ENCODE data around the gene ZCCHC24. TPM values are rescaled to one million over a fixed set of nuclear protein-coding genes. Genes with fewer than 3 reads are reported as not detected.
A peak's percentile ranks its signal among the peaks of the same experiment; 100 is the strongest.

The ZCCHC24 gene
- total and polyA plus RNA-seq, 2 donors from 2014 or later: 8.4 to 21.3 TPM

DNA sequence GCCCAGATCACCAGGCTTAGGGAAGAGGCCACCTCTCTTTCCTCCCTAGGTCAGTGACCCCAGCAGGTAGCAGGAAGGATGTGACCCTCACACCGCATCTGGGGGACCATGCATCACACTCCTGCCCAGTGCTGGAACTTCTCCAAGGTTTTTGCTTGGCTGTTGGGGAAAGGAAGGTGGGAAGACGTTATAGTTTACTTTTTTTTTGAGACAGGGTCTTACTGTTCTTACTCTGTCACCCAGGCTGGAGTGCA is 8.6 kb downstream of the ZCCHC24 start:
- no peak overlapping the region for H3K27ac ChIP-seq (ENCODE audit: low read depth in 2 of 2, low read length in 2 of 2)
- H3K4me3 ChIP-seq (ENCODE audit: low read length in 3 of 3): no peak overlapping the region
- TF ChIP-seq, protein P1, sequence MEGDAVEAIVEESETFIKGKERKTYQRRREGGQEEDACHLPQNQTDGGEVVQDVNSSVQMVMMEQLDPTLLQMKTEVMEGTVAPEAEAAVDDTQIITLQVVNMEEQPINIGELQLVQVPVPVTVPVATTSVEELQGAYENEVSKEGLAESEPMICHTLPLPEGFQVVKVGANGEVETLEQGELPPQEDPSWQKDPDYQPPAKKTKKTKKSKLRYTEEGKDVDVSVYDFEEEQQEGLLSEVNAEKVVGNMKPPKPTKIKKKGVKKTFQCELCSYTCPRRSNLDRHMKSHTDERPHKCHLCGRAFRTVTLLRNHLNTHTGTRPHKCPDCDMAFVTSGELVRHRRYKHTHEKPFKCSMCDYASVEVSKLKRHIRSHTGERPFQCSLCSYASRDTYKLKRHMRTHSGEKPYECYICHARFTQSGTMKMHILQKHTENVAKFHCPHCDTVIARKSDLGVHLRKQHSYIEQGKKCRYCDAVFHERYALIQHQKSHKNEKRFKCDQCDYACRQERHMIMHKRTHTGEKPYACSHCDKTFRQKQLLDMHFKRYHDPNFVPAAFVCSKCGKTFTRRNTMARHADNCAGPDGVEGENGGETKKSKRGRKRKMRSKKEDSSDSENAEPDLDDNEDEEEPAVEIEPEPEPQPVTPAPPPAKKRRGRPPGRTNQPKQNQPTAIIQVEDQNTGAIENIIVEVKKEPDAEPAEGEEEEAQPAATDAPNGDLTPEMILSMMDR (IDR thresholded peaks at IDR 0.05; ENCODE audit: borderline replicate concordance, extremely low read depth, insufficient read depth): no peak
- DNase-seq (no peak), FAIRE-seq (no peak)
- intact Hi-C loops (cut with DNase I): no loop called here
- no peaks in the 10 kb centered on the region for H3K27me3 ChIP-seq (ENCODE audit: control insufficient read depth, insufficient read depth, low read length)
- no peaks in the 10 kb centered on the region for H3K9me3 ChIP-seq (ENCODE audit: control insufficient read depth in 2 of 3, insufficient read depth in 1 of 3, low read length in 3 of 3)
- peaks cover 0 to 25% (median 0%) of the 10 kb centered on the region in 3 donors for H3K4me1 ChIP-seq (ENCODE audit: control insufficient read depth in 2 of 3, insufficient read depth in 2 of 3, low read depth in 1 of 3, low read length in 3 of 3)
- no peaks in the 10 kb centered on the region for H3K36me3 ChIP-seq (ENCODE audit: control insufficient read depth in 2 of 3, insufficient read depth in 3 of 3, low read length in 3 of 3)
- H3K9ac ChIP-seq (ENCODE audit: low read length in 3 of 3): no peak overlapping the region

DNA sequence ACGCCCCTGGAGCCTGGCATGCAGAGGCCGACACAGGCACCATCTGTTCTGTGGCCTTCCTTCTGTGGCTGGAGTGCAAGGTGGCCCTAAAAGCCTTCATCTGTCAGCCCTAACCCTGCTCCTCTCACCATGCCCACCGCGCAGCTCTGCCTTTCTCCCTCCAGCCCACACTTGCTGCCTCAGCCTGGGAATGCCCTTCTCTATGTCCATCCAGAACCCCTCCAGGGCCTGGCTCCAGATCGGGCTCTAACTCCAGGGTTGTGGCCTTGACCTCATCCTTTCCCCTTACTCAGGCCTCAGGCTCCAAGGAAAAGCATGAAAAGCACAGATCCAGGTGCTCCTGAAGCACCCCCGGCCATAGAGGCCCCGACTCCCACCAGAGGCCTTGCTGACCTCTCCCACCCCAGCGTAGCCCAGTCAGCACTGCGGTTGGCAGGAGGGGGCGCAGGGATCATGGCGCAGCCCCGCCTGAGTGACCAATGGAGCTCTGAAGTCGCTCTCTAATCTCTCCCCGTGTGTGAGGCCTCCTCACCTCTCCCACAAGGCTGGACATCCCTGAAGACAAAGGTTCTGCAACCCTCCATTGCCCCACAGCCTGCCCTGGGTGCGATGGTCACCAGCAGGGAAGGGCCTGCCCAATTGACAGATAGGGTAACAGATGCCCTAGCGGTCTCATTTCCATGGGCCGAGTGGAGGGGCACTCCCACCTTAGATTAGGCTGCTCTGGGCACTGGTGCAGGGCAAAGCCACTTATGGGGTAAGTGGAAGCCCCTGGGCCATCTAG is 9.2 kb downstream of the ZCCHC24 start:
- Histone ChIP-seq H3K27ac (ENCODE audit: low read depth in 2 of 2, low read length in 2 of 2) (no peak overlapping the region), H3K4me3 (ENCODE audit: low read length in 3 of 3) (no peak overlapping the region), H3K36me3 (ENCODE audit: control insufficient read depth in 2 of 3, insufficient read depth in 3 of 3, low read length in 3 of 3) (no peaks in the 10 kb centered on the region), H3K9me3 (ENCODE audit: control insufficient read depth in 2 of 3, insufficient read depth in 1 of 3, low read length in 3 of 3) (no peaks in the 10 kb centered on the region), H3K4me1 (ENCODE audit: control insufficient read depth in 2 of 3, insufficient read depth in 2 of 3, low read depth in 1 of 3, low read length in 3 of 3) (peaks cover 0 to 25% (median 0%) of the 10 kb centered on the region in 3 donors), H3K9ac (ENCODE audit: low read length in 3 of 3) (no peak overlapping the region), H3K27me3 (ENCODE audit: control insufficient read depth, insufficient read depth, low read length) (no peaks in the 10 kb centered on the region)
- FAIRE-seq (no peak), DNase-seq (peak in 1 of 5 donors; percentile 54)
- TF ChIP-seq, protein P1 (IDR thresholded peaks at IDR 0.05; ENCODE audit: borderline replicate concordance, extremely low read depth, insufficient read depth): no peak
- intact Hi-C loops (cut with DNase I): no loop called here

DNA sequence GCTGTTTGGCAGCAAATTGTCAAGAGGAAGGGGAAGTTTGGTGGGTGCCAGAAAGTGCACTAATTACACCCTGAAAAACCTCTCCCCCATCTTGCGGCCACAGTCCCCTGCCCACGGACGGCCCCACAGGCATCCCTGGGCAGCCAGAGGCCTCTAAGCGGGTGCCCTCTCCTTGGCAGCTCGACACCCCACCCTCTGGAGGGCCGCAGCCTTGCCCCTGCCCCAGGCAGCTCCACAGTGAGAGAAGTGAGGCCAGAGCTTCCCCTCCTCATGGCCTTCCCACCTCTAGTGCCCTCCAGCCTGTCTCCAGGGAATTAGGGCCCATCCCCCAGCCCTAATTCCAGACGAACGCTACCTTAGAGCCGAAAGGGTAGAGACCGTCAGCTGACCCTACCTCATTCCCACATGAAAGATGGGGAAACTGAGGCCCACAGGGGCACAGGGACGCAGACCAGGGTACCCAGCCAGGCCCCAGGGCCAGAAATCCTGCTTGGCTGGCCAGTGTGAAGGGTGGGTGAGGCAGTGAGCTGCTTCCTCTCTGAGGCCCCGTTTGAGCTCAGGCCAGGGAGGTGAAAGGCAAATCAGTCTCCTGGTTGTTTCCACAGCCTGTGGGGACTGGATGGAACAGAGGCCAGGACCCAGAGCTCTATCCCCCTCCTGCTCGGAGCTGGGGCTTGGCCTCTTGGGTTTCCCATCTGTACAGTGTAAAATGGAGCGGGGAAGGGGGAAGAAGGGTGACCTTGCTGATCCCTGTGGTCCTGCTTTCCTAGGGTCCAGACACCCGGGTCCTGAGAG is 10.0 kb downstream of the ZCCHC24 start:
- H3K9ac ChIP-seq (ENCODE audit: low read length in 3 of 3): no peak overlapping the region
- H3K36me3 ChIP-seq (ENCODE audit: control insufficient read depth in 2 of 3, insufficient read depth in 3 of 3, low read length in 3 of 3): no peaks in the 10 kb centered on the region
- no peak for FAIRE-seq
- no peak overlapping the region for H3K4me3 ChIP-seq (ENCODE audit: low read length in 3 of 3)
- H3K27me3 ChIP-seq (ENCODE audit: control insufficient read depth, insufficient read depth, low read length): no peaks in the 10 kb centered on the region
- peak overlapping the region; percentile 32 to 74 for H3K27ac ChIP-seq (ENCODE audit: low read depth in 2 of 2, low read length in 2 of 2)
- TF ChIP-seq, protein P1 (IDR thresholded peaks at IDR 0.05; ENCODE audit: borderline replicate concordance, extremely low read depth, insufficient read depth): no peak
- peaks cover 0 to 25% (median 0%) of the 10 kb centered on the region in 3 donors for H3K4me1 ChIP-seq (ENCODE audit: control insufficient read depth in 2 of 3, insufficient read depth in 2 of 3, low read depth in 1 of 3, low read length in 3 of 3)
- H3K9me3 ChIP-seq (ENCODE audit: control insufficient read depth in 2 of 3, insufficient read depth in 1 of 3, low read length in 3 of 3): no peaks in the 10 kb centered on the region
- intact Hi-C loops (cut with DNase I): no loop called here
- DNase-seq: peak in 1 of 5 donors; percentile 76

All from kidney (tissue), 14 donors.